Lower leg skin (tissue), 4 donors: ENCODE measurements around the gene BTN3A1. TPM values are rescaled to one million over a fixed set of nuclear protein-coding genes. Genes with fewer than 3 reads are reported as not detected.

Source experiments
- DNase-seq, 2 donors: peaks; one replicate each; pipeline ENCODE4 v3.0.0-alpha.2; 2019; ENCODE audit warnings: low spot score in 2 of 2
- H3K4me3 ChIP-seq: fragments of 200-600 bp; sonication (generic); 2 replicates; pipeline ENCODE4 v1.5.1; 2017; ENCODE audit warnings: mild to moderate bottlenecking, low read depth; ENCODE audit not compliant: poor library complexity, severe bottlenecking
- CTCF ChIP-seq, 3 donors: fragments of 450-650 bp; IDR thresholded peaks; one replicate each; pipeline ENCODE4 v1.5.1; 2016; ENCODE audit warnings: antibody characterized with exemption in 3 of 3, mild to moderate bottlenecking in 3 of 3, moderate library complexity in 2 of 3
- POLR2A ChIP-seq, 2 donors: fragments of 450-650 bp; IDR thresholded peaks; one replicate each; pipeline ENCODE4 v1.6.1; 2016 to 2017; ENCODE audit warnings: antibody characterized with exemption in 2 of 2, mild to moderate bottlenecking in 1 of 2, moderate library complexity in 1 of 2
- WGBS, 2 donors: methylation state at CpG; one replicate each; pipeline ENCODE4 v1.1.5; 2018; 5-methylcytosine and 5-hydroxymethylcytosine counted together
- intact Hi-C: fragments of 100-400 bp; cut with DNase I; formaldehyde crosslinking; loops from one replicate; pipeline ENCODE4 v1.15.0; 2023; ENCODE audit warnings: low total_unique reads
- total RNA-seq, 4 donors: library from RNA; depleted of rRNA; stranded (reverse); fragments of >200 nt; gene quantifications; one replicate each; pipeline ENCODE4 v1.1.0, GENCODE V29; 2016

Gene BTN3A1
- total RNA-seq, 4 donors from 2014 or later, result 10.4 to 17.7 (median 15.1) TPM

GRCh38 chr6:26445934-26446667, 44.0 kb downstream of the BTN3A1 start:
- TF ChIP-seq CTCF (IDR thresholded peaks at IDR 0.05) (no peak), POLR2A (IDR thresholded peaks at IDR 0.05) (no peak)
- DNase-seq, result no peak
- no peak overlapping the region for H3K4me3 ChIP-seq
- intact Hi-C loops, result no loop called here
- 81 to 87% methylated on average over 5 of the region's 5 CpGs for WGBS, 2 donors

- no peak for DNase-seq
- intact Hi-C loops, result no loop called here
- no peak for TF ChIP-seq POLR2A (IDR thresholded peaks at IDR 0.05)
- TF ChIP-seq CTCF (IDR thresholded peaks at IDR 0.05), result no peak
- WGBS, 2 donors, result 93 to 95% methylated on average over 5 of the region's 5 CpGs
- no peak overlapping the region for H3K4me3 ChIP-seq
Measured at GRCh38 chr6:26447257-26447656, 45.2 kb downstream of the BTN3A1 start.

GRCh38 chr6:26450240-26450639, 48.2 kb downstream of the BTN3A1 start:
- 90 to 94% methylated on average over 3 of the region's 3 CpGs for WGBS, 2 donors
- no peak for TF ChIP-seq CTCF (IDR thresholded peaks at IDR 0.05)
- TF ChIP-seq POLR2A (IDR thresholded peaks at IDR 0.05), result no peak
- no peak for DNase-seq
- no peak overlapping the region for H3K4me3 ChIP-seq
- intact Hi-C loops, result no loop called here

- WGBS, 2 donors, result 64 to 67% methylated on average over 1 of the region's 1 CpG
- intact Hi-C loops, result no loop called here
- no peak for TF ChIP-seq POLR2A (IDR thresholded peaks at IDR 0.05)
- no peak for TF ChIP-seq CTCF (IDR thresholded peaks at IDR 0.05)
- no peak for DNase-seq
- no peak overlapping the region for H3K4me3 ChIP-seq
Measured at GRCh38 chr6:26452631-26453235, 50.7 kb downstream of the BTN3A1 start.

GRCh38 chr6:26454631-26455030, 52.6 kb downstream of the BTN3A1 start:
- intact Hi-C loops, result no loop called here
- no peak for DNase-seq
- H3K4me3 ChIP-seq, result no peak overlapping the region
- no peak for TF ChIP-seq CTCF (IDR thresholded peaks at IDR 0.05)
- TF ChIP-seq POLR2A (IDR thresholded peaks at IDR 0.05), result no peak
- 84 to 93% methylated on average over 1 of the region's 1 CpG for WGBS, 2 donors
